SHP77 (cell line): ENCODE results near the gene CTNND1.

Experiments
- DNase-seq, 2 experiments: peaks; one replicate each; lab custom pipeline; 2025; lab: John Stamatoyannopoulos, UW

CTNND1 gene

GRCh38 chr11:57764021-57764420, 2.4 kb downstream of the CTNND1 start:
- no peak for DNase-seq

- DNase-seq, result no peak
Measured at GRCh38 chr11:57764566-57764965, 3.0 kb downstream of the CTNND1 start.

GRCh38 chr11:57764972-57765371, 3.4 kb downstream of the CTNND1 start:
- DNase-seq, result no peak

- DNase-seq, result no peak
Measured at GRCh38 chr11:57770793-57771192, 9.2 kb downstream of the CTNND1 start.

GRCh38 chr11:57771365-57771764, 9.8 kb downstream of the CTNND1 start:
- DNase-seq, result no peak

- DNase-seq, result no peak
Measured at GRCh38 chr11:57772562-57772961, 11.0 kb downstream of the CTNND1 start.

GRCh38 chr11:57773026-57773598, 11.5 kb downstream of the CTNND1 start:
- no peak for DNase-seq

GRCh38 chr11:57775491-57775890, 13.9 kb downstream of the CTNND1 start:
- no peak for DNase-seq

GRCh38 chr11:57776031-57776521, 14.5 kb downstream of the CTNND1 start:
- no peak for DNase-seq

- no peak for DNase-seq
Measured at GRCh38 chr11:57776577-57777210, 15.1 kb downstream of the CTNND1 start.

- no peak for DNase-seq
Measured at GRCh38 chr11:57777969-57778317, 16.3 kb downstream of the CTNND1 start.

GRCh38 chr11:57778318-57779037, 16.9 kb downstream of the CTNND1 start:
- DNase-seq, result peak in 1 of 2 experiments; percentile 3

- DNase-seq, result no peak
Measured at GRCh38 chr11:57779276-57779675, 17.7 kb downstream of the CTNND1 start.

GRCh38 chr11:57781529-57781943, 19.9 kb downstream of the CTNND1 start:
- DNase-seq, result no peak

GRCh38 chr11:57785072-57785471, 23.5 kb downstream of the CTNND1 start:
- DNase-seq, result no peak

- DNase-seq, result no peak
Measured at GRCh38 chr11:57786436-57786835, 24.8 kb downstream of the CTNND1 start.

- DNase-seq, result no peak
Measured at GRCh38 chr11:57787006-57787604, 25.5 kb downstream of the CTNND1 start.

GRCh38 chr11:57787920-57788702, 26.5 kb downstream of the CTNND1 start:
- DNase-seq, result no peak

- no peak for DNase-seq
Measured at GRCh38 chr11:57788703-57789088, 27.1 kb downstream of the CTNND1 start.

- DNase-seq, result no peak
Measured at GRCh38 chr11:57791321-57792059, 29.9 kb downstream of the CTNND1 start.

- no peak for DNase-seq
Measured at GRCh38 chr11:57792060-57792541, 30.5 kb downstream of the CTNND1 start.
